ENCODE results near the gene NMS.

DNA sequence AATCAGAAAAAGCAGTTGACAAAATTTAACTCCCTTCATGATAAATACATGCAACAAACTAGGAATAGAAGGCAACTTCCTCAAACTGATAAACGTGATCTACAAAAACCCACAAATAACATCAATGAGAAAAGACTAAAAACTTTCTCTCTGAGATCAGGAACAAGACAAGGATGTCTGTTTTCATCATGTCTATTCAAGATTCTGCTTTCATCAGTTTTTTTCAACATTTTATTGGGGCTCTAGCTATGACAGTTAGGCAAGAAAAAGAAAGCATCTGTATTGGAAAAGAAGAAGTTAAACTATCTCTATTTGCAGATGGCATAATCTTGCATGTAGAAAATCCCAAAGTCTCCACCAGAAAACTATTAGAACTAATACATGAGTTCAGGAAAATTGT lies 40.6 kb upstream of the NMS start:
- TF ChIP-seq, protein P1, sequence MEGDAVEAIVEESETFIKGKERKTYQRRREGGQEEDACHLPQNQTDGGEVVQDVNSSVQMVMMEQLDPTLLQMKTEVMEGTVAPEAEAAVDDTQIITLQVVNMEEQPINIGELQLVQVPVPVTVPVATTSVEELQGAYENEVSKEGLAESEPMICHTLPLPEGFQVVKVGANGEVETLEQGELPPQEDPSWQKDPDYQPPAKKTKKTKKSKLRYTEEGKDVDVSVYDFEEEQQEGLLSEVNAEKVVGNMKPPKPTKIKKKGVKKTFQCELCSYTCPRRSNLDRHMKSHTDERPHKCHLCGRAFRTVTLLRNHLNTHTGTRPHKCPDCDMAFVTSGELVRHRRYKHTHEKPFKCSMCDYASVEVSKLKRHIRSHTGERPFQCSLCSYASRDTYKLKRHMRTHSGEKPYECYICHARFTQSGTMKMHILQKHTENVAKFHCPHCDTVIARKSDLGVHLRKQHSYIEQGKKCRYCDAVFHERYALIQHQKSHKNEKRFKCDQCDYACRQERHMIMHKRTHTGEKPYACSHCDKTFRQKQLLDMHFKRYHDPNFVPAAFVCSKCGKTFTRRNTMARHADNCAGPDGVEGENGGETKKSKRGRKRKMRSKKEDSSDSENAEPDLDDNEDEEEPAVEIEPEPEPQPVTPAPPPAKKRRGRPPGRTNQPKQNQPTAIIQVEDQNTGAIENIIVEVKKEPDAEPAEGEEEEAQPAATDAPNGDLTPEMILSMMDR (IDR thresholded peaks at IDR 0.05; ENCODE audit: low read depth, low read length): no peak
- no peak for TF ChIP-seq POLR2A (IDR thresholded peaks at IDR 0.05; ENCODE audit: extremely low read depth, insufficient read length)
- no peak for TF ChIP-seq MYC (IDR thresholded peaks at IDR 0.05; ENCODE audit: low read depth, low read length)
- TF ChIP-seq, protein P2, sequence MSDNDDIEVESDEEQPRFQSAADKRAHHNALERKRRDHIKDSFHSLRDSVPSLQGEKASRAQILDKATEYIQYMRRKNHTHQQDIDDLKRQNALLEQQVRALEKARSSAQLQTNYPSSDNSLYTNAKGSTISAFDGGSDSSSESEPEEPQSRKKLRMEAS (IDR thresholded peaks at IDR 0.05; ENCODE audit: low read depth, low read length): no peak
